Hepatocyte (in vitro differentiated cells): ENCODE measurements around the gene DNAH11.

Experiments
- EZH2 ChIP-seq: fragments of 200-600 bp; sonication (generic); IDR thresholded peaks from 2 replicates; pipeline ENCODE4 v1.6.1; 2016; ENCODE audit warnings: antibody characterized with exemption, mild to moderate bottlenecking, borderline replicate concordance
- EZH2phosphoT487 ChIP-seq: fragments of 200-600 bp; sonication (generic); IDR thresholded peaks from one replicate; pipeline ENCODE4 v1.6.1; 2018; ENCODE audit warnings: antibody characterized with exemption, mild to moderate bottlenecking, low read depth, moderate library complexity; ENCODE audit not compliant: unreplicated experiment, severe bottlenecking
- TF ChIP-seq, protein P1 (sequence below): fragments of 200-600 bp; sonication (generic); IDR thresholded peaks from 2 replicates; pipeline ENCODE4 v1.5.1; 2016; ENCODE audit warnings: antibody characterized with exemption, mild to moderate bottlenecking; ENCODE audit not compliant: poor library complexity

DNA sequence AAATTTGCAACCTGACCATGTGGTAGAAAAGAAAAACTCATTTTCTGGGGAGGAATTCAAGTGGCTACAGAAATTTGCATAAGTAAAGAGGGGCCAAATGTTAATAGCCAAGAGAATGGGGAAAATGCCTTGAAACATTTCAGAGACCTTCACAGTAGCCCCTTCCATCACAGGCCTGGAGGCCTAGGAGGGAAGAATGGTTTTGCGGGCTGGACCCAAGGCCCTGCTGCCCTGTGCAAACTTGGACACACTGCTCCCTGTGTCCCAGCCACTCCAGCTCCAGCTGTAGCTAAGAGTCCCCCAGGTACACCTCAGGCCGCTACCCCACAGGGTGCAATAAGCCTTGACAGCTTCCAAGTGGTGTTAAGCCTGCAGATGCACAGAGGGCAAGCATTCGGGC, 16.4 kb upstream of the DNAH11 start:
- TF ChIP-seq, protein P1, sequence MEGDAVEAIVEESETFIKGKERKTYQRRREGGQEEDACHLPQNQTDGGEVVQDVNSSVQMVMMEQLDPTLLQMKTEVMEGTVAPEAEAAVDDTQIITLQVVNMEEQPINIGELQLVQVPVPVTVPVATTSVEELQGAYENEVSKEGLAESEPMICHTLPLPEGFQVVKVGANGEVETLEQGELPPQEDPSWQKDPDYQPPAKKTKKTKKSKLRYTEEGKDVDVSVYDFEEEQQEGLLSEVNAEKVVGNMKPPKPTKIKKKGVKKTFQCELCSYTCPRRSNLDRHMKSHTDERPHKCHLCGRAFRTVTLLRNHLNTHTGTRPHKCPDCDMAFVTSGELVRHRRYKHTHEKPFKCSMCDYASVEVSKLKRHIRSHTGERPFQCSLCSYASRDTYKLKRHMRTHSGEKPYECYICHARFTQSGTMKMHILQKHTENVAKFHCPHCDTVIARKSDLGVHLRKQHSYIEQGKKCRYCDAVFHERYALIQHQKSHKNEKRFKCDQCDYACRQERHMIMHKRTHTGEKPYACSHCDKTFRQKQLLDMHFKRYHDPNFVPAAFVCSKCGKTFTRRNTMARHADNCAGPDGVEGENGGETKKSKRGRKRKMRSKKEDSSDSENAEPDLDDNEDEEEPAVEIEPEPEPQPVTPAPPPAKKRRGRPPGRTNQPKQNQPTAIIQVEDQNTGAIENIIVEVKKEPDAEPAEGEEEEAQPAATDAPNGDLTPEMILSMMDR, result no peak
- TF ChIP-seq EZH2phosphoT487, result no peak
- no peak for TF ChIP-seq EZH2
